ENCODE data around the gene HLA-C. TPM values are rescaled to one million over a fixed set of nuclear protein-coding genes. Genes with fewer than 3 reads are reported as not detected.

Gene HLA-C
- total and polyA plus RNA-seq, 10 of the 15 experiments (the other 5 are each of a cell fraction or from before 2014, with no cell fraction given): 121 to 1,092 (median 806) TPM

GRCh38 chr6:31271641-31272357 lies at the start of gene HLA-C (continued):
- peak; percentile 74; the same call in 1 of the 2 replicates for TF ChIP-seq BACH1 (IDR thresholded peaks at IDR 0.05; ENCODE audit: borderline replicate concordance)
- TF ChIP-seq SUPT20H (IDR thresholded peaks at IDR 0.05; ENCODE audit: borderline replicate concordance, control insufficient read depth, low read depth, low read length): no peak
- TF ChIP-seq, protein P1, sequence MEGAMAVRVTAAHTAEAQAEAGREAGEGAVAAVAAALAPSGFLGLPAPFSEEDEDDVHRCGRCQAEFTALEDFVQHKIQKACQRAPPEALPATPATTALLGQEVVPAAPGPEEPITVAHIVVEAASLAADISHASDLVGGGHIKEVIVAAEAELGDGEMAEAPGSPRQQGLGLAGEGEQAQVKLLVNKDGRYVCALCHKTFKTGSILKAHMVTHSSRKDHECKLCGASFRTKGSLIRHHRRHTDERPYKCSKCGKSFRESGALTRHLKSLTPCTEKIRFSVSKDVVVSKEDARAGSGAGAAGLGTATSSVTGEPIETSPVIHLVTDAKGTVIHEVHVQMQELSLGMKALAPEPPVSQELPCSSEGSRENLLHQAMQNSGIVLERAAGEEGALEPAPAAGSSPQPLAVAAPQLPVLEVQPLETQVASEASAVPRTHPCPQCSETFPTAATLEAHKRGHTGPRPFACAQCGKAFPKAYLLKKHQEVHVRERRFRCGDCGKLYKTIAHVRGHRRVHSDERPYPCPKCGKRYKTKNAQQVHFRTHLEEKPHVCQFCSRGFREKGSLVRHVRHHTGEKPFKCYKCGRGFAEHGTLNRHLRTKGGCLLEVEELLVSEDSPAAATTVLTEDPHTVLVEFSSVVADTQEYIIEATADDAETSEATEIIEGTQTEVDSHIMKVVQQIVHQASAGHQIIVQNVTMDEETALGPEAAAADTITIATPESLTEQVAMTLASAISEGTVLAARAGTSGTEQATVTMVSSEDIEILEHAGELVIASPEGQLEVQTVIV (IDR thresholded peaks at IDR 0.05; ENCODE audit: borderline replicate concordance, partially characterized antibody): no peak
- no peak for TF ChIP-seq YBX1 (IDR thresholded peaks at IDR 0.05)
- TF ChIP-seq, protein P2, sequence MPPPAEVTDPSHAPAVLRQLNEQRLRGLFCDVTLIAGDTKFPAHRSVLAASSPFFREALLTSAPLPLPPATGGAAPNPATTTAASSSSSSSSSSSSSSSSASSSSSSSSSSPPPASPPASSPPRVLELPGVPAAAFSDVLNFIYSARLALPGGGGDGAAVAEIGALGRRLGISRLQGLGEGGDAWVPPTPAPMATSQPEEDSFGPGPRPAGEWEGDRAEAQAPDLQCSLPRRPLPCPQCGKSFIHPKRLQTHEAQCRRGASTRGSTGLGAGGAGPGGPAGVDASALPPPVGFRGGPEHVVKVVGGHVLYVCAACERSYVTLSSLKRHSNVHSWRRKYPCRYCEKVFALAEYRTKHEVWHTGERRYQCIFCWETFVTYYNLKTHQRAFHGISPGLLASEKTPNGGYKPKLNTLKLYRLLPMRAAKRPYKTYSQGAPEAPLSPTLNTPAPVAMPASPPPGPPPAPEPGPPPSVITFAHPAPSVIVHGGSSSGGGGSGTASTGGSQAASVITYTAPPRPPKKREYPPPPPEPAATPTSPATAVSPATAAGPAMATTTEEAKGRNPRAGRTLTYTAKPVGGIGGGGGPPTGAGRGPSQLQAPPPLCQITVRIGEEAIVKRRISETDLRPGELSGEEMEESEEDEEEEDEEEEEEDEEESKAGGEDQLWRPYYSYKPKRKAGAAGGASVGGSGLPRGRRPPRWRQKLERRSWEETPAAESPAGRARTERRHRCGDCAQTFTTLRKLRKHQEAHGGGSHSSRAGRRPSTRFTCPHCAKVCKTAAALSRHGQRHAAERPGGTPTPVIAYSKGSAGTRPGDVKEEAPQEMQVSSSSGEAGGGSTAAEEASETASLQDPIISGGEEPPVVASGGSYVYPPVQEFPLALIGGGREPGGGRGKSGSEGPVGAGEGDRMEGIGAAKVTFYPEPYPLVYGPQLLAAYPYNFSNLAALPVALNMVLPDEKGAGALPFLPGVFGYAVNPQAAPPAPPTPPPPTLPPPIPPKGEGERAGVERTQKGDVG (CRISPR knock-in tag; IDR thresholded peaks at IDR 0.05): no peak
- TF ChIP-seq BHLHE40 (IDR thresholded peaks at IDR 0.05; ENCODE audit: borderline replicate concordance in 1 of 2, low read depth in 2 of 2, low read length in 1 of 2): peak; percentile 65 to 71; a peak in 3 of 4 replicates
- TF ChIP-seq CREM (IDR thresholded peaks at IDR 0.05; ENCODE audit: low read depth): peak; percentile 96
- TF ChIP-seq GABPA (IDR thresholded peaks at IDR 0.05; ENCODE audit: low read depth): no peak
- no peak for TF ChIP-seq CBX3 (IDR thresholded peaks at IDR 0.05; ENCODE audit: borderline replicate concordance, low read depth)
- peak; percentile 5; the same call in 1 of the 2 replicates for TF ChIP-seq ZBED1 (IDR thresholded peaks at IDR 0.05; ENCODE audit: borderline replicate concordance)
- no peak for TF ChIP-seq MTA2 (IDR thresholded peaks at IDR 0.05; ENCODE audit: low read depth)
- TF ChIP-seq SIX5 (IDR thresholded peaks at IDR 0.05; ENCODE audit: low read depth, low read length, severe bottlenecking): no peak
- no peak for TF ChIP-seq WRNIP1 (IDR thresholded peaks at IDR 0.05; ENCODE audit: borderline replicate concordance, low read depth, low read length)
- peak; percentile 52; the same call in 1 of the 2 replicates for TF ChIP-seq IRF4 (IDR thresholded peaks at IDR 0.05; ENCODE audit: low read depth, low read length)
- TF ChIP-seq BCL11A (IDR thresholded peaks at IDR 0.05; ENCODE audit: low read depth, low read length): no peak
- TF ChIP-seq NFXL1 (IDR thresholded peaks at IDR 0.05; ENCODE audit: borderline replicate concordance): no peak
- peak; percentile 83 for TF ChIP-seq YY1 (IDR thresholded peaks at IDR 0.05; ENCODE audit: low read depth, low read length)
- no peak for TF ChIP-seq SRF (IDR thresholded peaks at IDR 0.05; ENCODE audit: low read depth in 2 of 2, low read length in 2 of 2)
- TF ChIP-seq HDAC6 (IDR thresholded peaks at IDR 0.05; ENCODE audit: unreplicated experiment): no peak
- no peak for TF ChIP-seq ELK1 (IDR thresholded peaks at IDR 0.05; ENCODE audit: low read depth, low read length)
- TF ChIP-seq TCF12 (IDR thresholded peaks at IDR 0.05; ENCODE audit: low read depth, low read length): no peak
- TF ChIP-seq SREBF1 (IDR thresholded peaks at IDR 0.05; ENCODE audit: low read length): no peak
- TF ChIP-seq BRCA1 (IDR thresholded peaks at IDR 0.05; ENCODE audit: low read depth, low read length): no peak
- TF ChIP-seq JUND (IDR thresholded peaks at IDR 0.05; ENCODE audit: low read depth, low read length): no peak
- peak; percentile 82 for TF ChIP-seq MEF2B (IDR thresholded peaks at IDR 0.05; ENCODE audit: partially characterized antibody, poor library complexity, severe bottlenecking)
- TF ChIP-seq IKZF1 (conservative IDR thresholded peaks at IDR 0.05): peak; percentile 70

Measured in GM12878 (cell line).